Mesothelial cell of epicardium (in vitro differentiated cells): ENCODE measurements around the gene AUP1. TPM values are rescaled to one million over a fixed set of nuclear protein-coding genes. Genes with fewer than 3 reads are reported as not detected.
"Not testable (repeated sequence)": the region's sequence is repeated elsewhere in the genome, so short reads cannot be mapped to it uniquely, and the experiment has no call there.

Experiments used
- DNase-seq, 2 experiments: peaks; one replicate each; pipeline ENCODE4 v3.0.0; 2021; ENCODE audit warnings: low spot score in 2 of 2; ENCODE audit not compliant: unreplicated experiment in 2 of 2
- H3K27ac Mint-ChIP-seq: 2 replicates; pipeline ENCODE4 v1.8.0; 2021; ENCODE audit warnings: mixed read lengths
- H3K27me3 Mint-ChIP-seq: 2 replicates; pipeline ENCODE4 v1.8.0; 2021; ENCODE audit warnings: low read depth, mixed read lengths
- H3K36me3 Mint-ChIP-seq: 2 replicates; pipeline ENCODE4 v1.8.0; 2021; ENCODE audit warnings: mixed read lengths
- H3K4me1 Mint-ChIP-seq: 2 replicates; pipeline ENCODE4 v1.8.0; 2021; ENCODE audit warnings: mixed read lengths
- H3K4me3 Mint-ChIP-seq: 2 replicates; pipeline ENCODE4 v1.8.0; 2021; ENCODE audit warnings: mild to moderate bottlenecking, moderate library complexity, mixed read lengths
- H3K9me3 Mint-ChIP-seq: 2 replicates; pipeline ENCODE4 v1.8.0; 2021; ENCODE audit warnings: mixed read lengths
- CTCF ChIP-seq: fragments of 200-600 bp; sonication (generic); IDR thresholded peaks from one replicate; pipeline ENCODE4 v1.5.0; 2021; ENCODE audit warnings: antibody characterized with exemption; ENCODE audit not compliant: unreplicated experiment
- total RNA-seq: library from RNA; stranded (reverse); gene quantifications from 3 replicates; pipeline ENCODE4 v1.2.1, GENCODE V29; 2021

Gene AUP1
- total RNA-seq, 1 donor from 2014 or later, result 86.2 TPM

- DNase-seq, result no peak
- H3K27ac Mint-ChIP-seq, result no peak overlapping the region
- H3K4me3 Mint-ChIP-seq, result no peak overlapping the region
Observed at GRCh38 chr2:74567881-74568280, 38.4 kb upstream of the AUP1 start.

GRCh38 chr2:74566754-74567085 lies 37.2 kb upstream of the AUP1 start:
- Mint-ChIP-seq H3K36me3 (peaks cover 3% of the 10 kb centered on the region), H3K4me3 (no peak overlapping the region), H3K27me3 (peaks cover 19% of the 10 kb centered on the region), H3K27ac (no peak overlapping the region), H3K4me1 (peaks cover 3% of the 10 kb centered on the region), H3K9me3 (no peaks in the 10 kb centered on the region)
- no peak for DNase-seq
- TF ChIP-seq CTCF, result no peak

More at GRCh38 chr2:74567881-74568280, 38.4 kb upstream of the AUP1 start:
- peaks cover 3% of the 10 kb centered on the region for H3K4me1 Mint-ChIP-seq
- peaks cover 11% of the 10 kb centered on the region for H3K27me3 Mint-ChIP-seq
- no peak for TF ChIP-seq CTCF
- H3K36me3 Mint-ChIP-seq, result peaks cover 3% of the 10 kb centered on the region
- no peaks in the 10 kb centered on the region for H3K9me3 Mint-ChIP-seq

GRCh38 chr2:74566076-74566753 lies 36.7 kb upstream of the AUP1 start:
- H3K27ac Mint-ChIP-seq, result no peak overlapping the region
- peaks cover 3% of the 10 kb centered on the region for H3K36me3 Mint-ChIP-seq
- no peak overlapping the region for H3K4me3 Mint-ChIP-seq
- peaks cover 3% of the 10 kb centered on the region for H3K4me1 Mint-ChIP-seq
- no peak for DNase-seq
- H3K27me3 Mint-ChIP-seq, result peaks cover 24% of the 10 kb centered on the region
- TF ChIP-seq CTCF, result no peak
- no peaks in the 10 kb centered on the region for H3K9me3 Mint-ChIP-seq

GRCh38 chr2:74564222-74564621 lies 34.7 kb upstream of the AUP1 start:
- DNase-seq, result no peak
- no peaks in the 10 kb centered on the region for H3K9me3 Mint-ChIP-seq
- H3K27ac Mint-ChIP-seq, result no peak overlapping the region
- peaks cover 3% of the 10 kb centered on the region for H3K36me3 Mint-ChIP-seq
- peaks cover 11% of the 10 kb centered on the region for H3K4me1 Mint-ChIP-seq
- TF ChIP-seq CTCF, result no peak
- no peak overlapping the region for H3K4me3 Mint-ChIP-seq
- H3K27me3 Mint-ChIP-seq, result peaks cover 39% of the 10 kb centered on the region

GRCh38 chr2:74562126-74562775 lies 32.7 kb upstream of the AUP1 start:
- TF ChIP-seq CTCF, result no peak
- Mint-ChIP-seq H3K27me3 (peaks cover 36% of the 10 kb centered on the region), H3K27ac (no peak overlapping the region), H3K36me3 (no peaks in the 10 kb centered on the region), H3K4me3 (no peak overlapping the region), H3K9me3 (no peaks in the 10 kb centered on the region), H3K4me1 (peaks cover 8% of the 10 kb centered on the region)
- DNase-seq, result no peak

- not testable (repeated sequence) for H3K4me1 Mint-ChIP-seq, H3K9me3 Mint-ChIP-seq, H3K36me3 Mint-ChIP-seq, H3K4me3 Mint-ChIP-seq, H3K27ac Mint-ChIP-seq, DNase-seq
- peaks cover 41% of the 10 kb centered on the region for H3K27me3 Mint-ChIP-seq
Observed at GRCh38 chr2:74561022-74561421, 31.5 kb upstream of the AUP1 start.
